GM21360 (cell line): Measurements from ENCODE around the gene ALDH1A1.

Experiments
- ATAC-seq: cut with Tn5 transposase; IDR thresholded peaks from one replicate; pipeline ENCODE4 v1.9.1; 2021; ENCODE audit warnings: mild to moderate bottlenecking, moderate library complexity; ENCODE audit not compliant: unreplicated experiment

The ALDH1A1 gene

DNA sequence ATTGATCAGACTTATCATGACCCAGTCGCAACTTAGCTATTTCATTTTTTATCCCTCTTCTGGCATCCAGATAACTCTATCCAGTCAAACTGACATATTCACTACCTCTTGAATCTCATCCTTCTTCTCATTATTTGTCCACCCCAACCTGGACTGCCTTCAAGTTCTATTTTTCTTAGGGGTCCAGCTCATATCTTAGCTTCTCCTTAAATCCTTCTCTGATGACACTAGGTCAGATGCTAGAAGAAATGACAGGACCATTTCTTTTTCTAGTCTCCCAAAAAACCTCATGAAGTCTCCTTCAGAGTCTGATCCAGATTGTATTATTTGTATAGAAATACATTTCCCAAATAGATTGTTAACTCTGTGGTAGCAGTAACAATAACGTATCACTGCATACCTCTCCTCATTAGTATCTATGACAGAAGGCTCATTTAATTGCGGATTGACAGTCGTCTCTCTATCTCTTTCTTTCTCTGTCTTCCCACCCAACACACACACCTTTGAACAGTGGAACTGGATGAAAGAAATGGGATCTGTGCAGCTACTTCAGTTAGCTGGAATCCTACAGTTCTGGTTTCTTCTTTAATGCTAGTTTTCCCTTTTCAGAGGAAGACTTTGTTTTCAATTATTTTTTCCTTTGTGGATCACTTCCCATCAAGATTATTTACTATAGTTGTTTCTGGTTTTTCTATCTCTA, 33.5 kb downstream of the ALDH1A1 start:
- ATAC-seq = no peak

DNA sequence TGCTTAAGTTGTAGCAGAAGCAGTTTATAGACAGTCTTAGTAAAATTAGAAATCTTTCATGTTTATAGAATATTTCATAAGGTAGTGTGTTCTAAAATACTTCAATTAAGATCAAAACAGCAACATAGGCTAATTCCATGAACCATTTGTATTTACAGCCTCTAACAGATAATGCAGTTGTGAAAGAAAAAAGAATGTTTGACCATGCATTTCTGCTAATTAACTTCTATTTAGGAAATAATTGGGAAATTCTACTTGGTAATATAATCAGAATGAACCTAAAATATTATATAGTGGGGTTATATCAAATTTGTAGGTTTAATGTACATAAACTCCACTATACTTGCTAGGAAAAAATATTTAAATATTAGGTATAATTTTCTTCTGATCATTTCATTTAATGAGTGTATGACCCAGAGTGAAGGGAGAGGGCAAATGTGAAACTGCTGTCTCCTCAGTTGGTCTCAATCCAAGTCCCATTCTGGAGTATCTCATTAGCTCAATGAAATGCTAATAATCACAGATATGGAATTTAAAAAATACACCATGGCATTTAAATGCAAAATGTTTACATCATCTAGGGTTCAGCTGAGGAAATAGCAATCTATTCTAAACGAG, 34.9 kb downstream of the ALDH1A1 start:
- no peak for ATAC-seq

DNA sequence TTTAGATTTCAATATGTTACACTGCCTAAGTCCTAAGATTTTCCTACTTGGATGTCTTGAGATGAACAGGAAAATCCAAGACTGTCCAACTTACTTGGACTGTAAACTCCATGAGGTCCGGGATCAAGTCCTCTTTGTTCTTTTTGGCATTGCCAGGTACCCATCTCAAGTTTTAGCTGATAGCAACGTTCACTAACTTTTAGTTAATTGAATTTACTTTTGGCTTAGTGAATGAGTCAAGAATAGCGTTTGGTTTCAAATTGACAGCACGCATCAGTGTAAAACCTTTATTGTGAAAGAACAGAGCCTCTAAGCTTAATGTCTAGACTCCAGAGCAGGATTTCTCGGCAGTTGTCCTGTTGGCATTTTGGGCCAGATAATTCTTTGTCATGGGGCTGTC, 37.2 kb downstream of the ALDH1A1 start:
- ATAC-seq = no peak

DNA sequence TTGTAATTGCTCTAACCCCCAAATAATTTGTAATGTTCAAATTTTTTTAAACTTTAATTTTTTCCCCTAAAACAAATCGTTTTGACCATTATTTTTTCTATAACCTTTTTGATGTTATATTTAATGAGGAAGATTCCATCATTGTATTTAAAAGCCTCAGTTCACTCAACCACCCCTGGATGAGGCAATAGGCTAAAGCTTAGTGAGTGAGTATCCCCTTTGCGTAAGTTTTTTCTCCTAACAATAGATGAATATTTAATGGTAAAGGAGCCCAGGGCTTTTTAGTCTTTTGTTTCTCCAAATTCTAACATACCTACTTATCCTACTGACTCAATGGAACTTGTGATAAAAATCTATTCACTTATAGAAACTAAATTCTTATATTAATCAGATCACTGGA, 38.1 kb downstream of the ALDH1A1 start:
- ATAC-seq = no peak

DNA sequence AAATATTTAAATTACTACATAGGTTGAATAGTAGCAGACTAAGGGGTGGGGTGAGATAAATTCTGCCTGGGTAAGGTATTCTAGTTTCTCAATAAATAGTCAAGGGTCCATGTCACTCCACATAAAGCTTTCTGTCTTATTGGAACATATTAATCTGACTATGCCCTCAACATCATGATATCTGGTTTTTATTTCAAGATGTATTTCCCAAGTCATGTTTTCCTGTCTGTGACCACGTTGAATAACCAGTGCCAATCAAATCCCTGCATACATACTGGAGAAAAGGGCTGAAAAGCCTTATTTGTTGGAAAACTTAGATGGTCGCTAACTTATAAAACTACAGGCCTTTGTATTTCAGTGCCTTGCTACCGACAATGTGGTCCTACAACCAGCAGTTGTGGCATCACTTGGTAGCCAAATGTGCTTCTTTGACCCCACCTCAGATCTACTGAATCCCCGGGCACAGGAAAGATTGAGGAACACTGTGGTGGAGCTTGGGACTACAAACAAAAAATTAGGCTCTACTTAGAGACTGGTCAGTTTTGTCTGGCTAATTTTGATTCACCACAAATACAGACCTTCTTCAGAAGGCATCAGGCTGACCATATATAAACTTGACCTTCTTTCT, 39.4 kb downstream of the ALDH1A1 start:
- ATAC-seq = no peak

DNA sequence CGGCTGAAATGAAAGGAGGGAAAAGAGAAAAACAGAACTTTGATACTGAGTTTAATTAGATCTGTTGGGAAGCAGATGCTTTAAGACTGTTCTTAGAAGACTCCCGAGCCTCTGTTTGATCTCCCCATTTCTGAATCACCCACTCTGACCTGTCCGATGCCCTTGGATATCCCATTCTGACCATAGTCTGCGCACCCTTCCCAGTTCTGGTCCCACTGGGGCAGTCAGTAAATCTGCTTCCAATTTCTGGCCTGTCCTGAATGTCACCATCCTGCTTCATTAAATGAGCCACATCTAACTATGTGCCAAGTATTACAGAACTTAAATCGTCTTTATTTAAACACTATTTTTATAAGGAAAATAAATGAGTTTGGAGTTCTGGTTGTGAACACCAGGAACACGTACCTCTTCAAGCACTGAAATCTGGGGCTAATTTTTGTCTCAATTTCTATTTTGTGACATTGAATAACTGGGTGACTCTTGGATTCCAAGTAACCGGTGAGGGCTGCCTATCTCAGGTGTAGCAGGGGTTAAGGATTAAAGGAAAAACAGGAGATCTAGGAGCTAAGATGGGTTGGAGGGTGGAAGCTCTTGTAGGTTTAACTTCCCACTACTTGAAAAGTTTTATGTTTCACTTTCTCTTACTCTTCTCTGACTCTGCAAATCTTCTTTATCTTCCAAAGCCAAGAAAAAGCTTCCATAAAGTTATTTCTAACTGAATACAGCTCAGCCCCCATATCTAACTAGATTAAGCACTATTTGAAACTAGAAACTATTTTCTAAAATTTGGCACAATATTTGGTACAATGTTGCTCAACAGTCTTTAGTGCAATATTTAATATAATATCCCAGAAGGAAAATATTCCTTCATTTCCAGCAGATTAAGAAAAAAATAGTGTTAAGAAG, 40.1 kb downstream of the ALDH1A1 start:
- no peak for ATAC-seq

DNA sequence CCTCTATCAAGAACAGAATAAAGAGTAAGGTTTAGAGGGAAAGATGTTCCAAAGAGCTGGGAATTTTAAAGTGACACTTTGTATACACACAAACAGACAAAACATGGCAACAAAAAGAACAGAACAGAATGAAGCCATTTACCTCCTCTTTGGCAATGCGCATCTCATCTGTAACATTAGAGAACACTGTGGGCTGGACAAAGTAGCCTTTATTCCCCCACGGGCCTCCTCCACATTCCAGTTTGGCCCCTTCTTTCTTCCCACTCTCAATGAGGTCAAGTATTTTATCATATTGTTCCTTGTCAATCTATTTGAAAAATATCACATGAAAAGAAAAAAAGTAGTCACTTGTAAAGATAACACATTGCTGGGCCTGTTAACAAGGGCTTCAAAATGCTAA, 41.0 kb downstream of the ALDH1A1 start:
- no peak for ATAC-seq

DNA sequence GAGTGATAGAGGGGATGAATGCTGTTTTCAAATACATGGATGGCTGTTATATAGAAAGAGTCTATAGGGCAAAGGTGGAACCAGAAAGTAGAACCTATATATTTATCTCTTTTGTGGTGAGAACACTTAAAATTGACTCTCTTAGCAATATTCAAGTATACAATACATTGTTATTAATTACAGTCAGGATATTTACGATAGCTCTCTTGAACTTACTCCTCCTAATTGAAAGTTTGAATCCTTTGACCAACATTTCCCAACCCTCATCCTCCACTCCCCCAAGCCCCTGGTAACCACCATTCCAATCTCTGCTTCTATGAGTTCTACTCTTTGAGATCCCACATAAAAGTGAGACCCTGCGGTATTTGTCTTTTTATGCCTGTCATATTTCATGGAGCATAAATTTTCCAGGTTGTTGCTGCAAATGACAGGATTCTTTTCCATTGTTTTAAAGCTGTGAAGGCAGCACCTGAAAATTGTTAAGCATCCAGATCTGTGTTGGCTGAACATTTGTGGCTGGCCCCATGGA, 41.5 kb downstream of the ALDH1A1 start:
- ATAC-seq = no peak

DNA sequence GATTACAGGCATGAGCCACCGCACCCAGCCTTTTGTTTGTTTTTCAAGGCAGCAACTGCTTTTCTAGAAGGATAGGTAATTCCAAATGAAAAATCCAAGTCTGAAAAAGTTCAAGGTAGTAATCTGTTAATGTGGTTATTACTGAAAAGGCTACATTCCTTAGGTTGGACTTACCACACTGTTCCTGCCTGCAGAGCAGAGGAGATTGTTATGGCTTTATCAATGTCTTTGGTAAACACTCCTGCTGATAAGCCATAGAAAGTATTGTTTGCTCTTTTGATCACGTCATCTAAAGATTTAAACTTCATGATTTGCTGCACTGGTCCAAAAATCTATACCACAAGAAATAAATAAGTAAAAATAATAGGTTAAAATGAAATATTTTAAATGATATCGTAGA, 43.4 kb downstream of the ALDH1A1 start:
- no peak for ATAC-seq

DNA sequence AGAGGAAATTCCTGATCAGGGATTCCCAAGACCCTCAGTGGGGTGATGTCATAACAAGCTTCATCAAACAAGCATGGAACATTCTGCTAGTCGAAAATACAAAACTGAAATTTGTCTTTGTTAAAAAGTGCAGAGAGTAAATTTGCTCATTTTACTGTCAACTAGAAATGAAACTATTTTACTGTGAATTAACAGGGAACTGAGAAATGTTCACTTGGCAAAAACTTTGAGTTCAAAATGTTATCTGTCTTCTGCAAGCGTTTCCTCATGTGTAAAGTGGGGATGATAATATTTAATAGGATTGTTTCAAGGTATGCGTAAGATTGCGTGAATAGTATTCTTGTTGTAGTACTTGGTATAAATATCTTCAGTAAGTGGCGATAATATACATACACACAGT, 45.4 kb downstream of the ALDH1A1 start:
- ATAC-seq = no peak

DNA sequence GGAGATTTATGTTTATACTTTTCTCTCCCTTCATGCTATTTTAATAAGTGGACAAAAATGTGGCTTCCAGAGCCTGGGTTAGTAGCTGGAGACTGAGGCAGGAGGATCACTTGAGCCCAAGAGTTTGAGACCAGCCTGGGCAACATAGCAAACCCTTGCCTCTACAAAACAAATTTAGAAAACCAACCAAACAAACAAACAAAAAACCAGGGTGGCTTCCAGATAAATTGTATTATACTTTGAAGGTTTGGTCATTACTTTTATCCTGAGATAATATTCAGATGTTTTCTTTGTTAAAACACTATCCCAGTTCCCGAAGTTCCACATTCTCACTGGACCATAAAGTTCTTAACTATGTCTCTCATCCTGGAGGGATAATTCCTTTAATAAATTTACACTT, 46.0 kb downstream of the ALDH1A1 start:
- no peak for ATAC-seq

DNA sequence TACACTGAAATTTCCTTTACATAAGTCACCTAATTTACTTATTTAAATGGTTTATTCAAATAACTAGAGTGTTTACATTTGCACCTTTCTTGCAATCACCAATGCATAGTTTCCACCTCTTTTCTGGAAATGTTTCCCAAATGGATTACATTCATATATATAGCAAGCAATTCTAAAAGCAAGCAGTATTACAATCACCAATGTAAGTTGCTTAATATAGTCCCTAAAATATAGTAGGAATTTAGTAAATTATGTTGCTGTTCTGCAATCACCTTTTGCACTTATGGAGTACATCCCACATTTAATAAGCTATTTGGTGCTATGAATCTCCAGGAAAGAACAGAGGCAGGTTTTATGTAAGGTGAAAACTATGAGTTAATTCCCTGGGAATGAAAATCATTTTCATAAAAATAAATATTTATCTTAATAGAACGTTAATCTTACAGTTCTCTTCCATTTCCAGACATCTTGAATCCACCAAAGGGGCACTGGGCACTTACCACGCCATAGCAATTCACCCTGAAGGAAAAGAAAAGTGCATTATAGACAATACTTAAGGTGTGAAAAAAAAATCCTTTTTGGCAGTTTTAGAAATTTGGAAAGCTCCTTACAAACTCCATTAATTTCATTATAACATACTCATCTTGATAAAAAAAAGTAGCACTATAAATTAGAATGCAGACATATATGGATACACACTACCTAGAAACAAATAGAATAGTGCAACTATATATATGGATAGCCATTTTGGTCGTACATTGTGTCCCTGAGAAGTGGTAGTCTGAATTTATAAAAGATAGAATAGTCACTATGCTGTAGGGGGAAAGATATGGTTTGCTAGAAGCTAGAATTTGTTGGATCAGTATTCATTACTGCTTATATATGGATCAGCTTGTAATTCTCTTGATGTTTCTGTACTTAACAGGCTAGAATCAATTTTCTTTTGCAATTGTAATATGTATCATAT, 47.1 kb downstream of the ALDH1A1 start:
- ATAC-seq = no peak

DNA sequence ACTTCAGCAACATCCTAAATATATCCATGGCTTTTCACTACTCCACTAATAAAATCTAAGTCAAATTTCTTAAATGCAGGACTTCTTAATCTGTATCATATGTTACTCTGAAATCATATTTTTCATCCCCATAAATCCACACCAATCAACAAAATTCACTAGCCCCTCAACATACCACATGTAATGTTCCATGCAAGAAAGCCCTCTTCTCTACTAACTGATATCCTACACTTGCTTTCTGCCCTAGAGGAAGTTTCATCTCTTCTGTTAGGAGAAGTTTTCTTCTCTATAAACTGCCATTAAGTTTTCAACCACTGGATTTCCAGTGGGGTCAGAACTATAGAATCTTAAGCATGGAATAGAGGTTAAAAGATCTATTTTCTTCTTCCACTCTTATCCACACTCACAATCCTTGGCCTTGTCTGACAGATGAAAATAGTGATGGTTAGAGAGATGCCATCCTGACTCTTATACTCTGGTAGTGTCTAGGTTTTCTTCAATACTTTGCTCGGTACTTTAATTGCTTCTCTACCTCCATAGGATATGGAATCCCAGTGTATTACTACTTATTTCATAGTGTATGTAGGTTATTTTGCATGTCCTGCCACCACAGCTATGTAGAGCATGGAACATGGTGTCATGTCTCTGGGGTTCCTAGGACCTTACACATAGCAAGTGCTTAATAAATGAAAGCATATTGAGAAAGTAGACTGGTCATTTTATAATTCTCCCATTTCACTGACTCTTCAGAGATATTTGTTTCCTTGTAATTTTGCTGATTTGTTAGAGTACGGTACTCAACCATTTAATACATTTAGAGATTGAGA, 48.4 kb downstream of the ALDH1A1 start:
- no peak for ATAC-seq

DNA sequence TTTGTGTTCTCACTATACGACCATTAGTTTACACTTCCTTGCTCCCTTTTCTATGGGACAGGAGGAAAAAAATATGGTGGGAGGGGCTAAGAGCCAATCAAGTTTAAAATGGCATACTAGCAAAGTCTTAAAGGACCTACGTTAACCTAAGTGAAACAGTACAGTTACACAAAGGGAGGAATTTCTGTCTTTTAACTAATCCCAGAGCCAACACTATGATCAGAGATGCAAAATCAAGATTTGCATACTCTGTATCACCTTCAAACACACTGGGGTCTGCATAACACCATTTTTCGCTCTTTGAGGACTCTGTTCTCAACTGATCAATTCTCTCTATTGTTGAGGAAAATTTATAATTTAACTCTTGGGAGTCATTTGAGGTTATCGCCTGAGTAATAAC, 49.8 kb downstream of the ALDH1A1 start:
- no peak for ATAC-seq

DNA sequence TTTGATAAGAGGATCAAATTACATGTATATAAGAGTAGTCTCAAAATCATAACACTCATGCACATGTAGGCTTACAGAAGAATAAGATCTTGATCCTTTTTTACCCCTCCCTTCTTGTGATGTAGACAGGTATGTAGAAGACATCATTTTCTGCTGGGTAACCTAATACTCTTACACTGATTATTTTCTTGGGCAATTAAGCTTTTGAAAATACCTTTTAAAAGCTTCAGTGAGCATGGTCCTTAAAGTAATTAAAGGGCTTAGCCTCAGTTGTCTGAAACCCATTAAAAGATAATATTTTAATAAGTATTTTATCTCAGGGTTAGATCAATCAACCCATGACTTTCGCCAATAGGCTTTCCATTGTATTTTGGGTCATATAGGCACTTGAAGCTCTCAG, 50.6 kb downstream of the ALDH1A1 start:
- no peak for ATAC-seq

DNA sequence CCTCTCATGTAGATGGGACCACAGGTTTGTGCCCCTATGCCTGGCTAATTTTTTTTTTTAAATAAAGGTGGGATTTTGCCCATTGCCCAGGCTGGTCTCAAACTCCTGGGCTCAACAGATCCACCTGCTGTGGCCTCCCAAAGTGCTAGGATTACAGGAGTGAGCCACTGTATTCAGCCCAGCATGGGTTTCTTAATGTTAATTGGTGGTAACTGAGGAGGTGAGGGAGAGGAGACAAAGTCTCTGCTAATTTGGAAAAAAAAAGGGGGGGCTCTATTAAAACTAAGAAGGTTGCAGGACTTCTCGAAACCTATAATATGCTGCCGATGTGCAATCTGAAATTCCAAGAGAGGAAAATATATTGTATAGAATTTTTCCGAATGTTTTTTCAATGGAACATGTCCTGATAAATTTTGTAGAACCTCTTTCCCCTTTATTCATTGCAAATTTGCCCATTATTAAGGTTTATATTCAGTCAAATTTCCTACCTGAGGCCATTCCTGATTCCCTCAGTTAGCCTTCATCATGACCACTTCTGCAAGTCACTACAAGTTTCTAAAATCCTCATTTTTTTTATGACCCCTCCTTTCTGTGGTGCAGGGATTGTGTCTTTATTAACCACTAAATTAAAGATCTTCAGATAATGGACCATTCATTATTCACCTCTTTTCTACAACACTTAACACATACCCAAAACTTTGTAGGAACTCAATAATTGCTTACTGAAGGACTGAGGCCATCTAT, 52.9 kb downstream of the ALDH1A1 start:
- ATAC-seq = no peak

DNA sequence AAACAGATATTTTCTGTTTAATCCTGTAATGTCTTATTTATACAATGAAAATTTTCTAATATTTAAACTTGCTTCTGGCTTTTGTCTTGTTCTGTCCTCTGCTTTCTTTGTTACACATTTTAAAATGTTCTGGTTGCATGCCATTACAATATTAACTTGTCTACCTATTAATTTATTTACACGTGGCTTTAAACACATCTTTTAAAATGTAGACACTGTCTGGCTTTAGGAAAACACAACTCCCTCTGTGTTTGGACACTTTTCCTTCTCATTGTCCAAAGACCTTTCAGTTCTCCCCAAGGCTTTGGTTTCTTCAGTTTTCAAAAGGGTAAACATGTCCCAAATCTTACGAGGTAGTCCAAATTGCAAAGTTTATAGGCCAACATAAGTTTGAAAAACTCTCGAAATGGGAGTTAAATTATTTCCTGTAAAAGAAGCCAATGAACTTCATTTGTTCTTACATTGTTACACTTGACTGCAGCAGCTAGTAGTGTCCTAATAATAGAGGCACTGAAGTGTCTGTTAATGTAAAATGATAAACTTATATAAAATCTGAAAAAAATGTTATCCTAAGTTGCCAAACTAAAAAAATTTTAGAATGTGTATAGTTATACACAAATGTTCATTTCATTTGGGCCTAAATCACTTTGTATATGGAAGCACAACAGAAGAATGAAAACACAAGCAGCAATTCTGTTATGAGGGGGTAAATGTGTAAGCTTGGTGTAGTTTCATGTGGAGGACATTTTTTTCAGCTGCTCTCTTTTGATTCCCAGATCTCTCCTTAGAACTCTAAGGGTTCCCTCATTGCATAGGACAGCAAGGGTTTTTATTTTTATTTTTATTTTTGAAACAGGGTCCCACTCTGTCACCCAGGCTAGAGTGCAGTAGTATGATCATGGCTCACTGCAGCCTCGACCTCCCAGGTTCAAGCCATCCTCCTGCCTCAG, 53.8 kb downstream of the ALDH1A1 start:
- ATAC-seq = no peak
